Right kidney (tissue), 1 donor: ENCODE data around the gene TFEB.
"Not testable (repeated sequence)": the region's sequence is repeated elsewhere in the genome, so short reads cannot be mapped to it uniquely, and the experiment has no call there.

Source experiments
- DNase-seq: peaks from one replicate; pipeline ENCODE4 v3.0.0-alpha.2; 2016

Gene TFEB

DNA sequence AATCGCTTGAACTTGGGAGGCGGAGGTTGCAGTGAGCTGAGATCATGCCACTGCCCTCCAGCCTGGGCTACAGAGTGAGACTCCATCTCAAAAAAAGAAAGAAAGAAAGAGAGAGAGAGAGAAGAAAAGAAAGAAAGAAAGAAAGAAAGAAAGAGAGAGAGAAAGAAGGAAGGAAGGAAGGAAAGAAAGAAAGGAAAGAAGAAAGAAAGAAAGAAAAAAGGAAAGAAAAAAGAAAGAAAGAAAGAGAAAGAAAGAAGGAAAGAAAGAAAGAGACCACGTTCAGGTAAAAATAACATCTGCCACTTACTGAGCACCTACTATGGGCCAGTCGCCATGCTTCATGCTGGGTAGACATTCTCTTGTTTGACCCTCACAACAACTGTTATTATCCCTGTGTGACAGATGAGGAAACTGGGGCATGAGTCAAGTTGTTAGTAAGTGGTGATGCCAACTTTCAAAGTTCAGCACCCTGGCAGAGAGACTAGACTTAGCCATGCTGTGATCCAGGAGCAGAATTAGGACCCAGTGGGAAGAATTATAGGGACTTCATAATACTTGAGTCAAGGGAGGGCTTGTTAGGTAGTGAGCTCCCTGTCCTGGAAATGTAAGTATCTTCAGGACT lies 30.7 kb upstream of the TFEB start:
- not testable (repeated sequence) for DNase-seq

DNA sequence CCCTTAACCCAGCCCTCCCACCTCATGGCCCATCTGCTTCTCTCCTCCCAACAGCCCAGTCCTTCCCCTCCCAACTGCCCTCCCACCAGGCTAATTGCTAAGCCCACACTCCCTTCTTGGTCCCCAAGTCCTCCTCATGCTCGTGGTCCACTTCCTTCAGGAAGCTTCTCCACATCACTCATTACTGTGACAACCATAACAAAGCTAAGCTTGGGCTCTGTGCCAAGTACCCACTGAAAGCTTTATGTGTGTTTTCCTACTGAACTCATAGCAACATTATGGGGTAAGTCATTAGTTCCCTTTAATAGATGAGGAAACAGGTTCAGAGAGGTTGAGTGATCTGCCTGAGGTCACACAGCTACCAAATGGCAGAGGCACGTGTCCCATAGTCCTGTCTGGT lies 28.1 kb upstream of the TFEB start:
- no peak for DNase-seq

DNA sequence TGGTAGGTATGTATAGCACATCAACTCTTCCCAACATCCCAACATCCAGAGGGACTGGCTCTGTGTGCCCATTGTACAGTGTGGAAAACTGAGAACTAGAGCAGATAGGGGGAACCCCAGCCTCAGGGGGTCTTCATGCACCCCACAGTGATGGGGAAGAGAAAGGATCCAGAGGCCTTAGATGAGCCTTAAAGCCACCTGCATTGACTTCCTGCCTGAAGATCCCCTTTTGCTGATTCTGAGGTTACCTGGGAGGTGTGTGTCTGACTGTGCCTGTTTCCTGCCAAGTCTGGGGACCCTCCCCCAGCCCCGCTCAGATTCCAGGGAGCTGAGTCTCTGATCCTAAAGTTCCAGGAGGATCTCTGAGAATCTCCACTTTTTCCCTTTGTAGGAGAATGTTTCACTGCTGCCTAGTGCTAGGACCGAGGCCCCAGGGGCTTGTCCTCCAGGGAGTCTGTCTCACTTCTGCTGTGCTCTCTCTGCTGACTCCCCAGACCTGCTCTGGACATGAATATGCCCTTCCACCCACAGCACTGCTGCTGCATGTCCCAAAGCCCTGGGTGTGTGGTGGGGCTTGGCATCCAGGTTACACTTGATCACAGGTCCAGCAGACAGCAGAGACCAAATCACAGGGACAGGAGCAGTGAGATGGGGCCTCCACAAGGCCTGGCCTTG lies 24.6 kb upstream of the TFEB start:
- no peak for DNase-seq

DNA sequence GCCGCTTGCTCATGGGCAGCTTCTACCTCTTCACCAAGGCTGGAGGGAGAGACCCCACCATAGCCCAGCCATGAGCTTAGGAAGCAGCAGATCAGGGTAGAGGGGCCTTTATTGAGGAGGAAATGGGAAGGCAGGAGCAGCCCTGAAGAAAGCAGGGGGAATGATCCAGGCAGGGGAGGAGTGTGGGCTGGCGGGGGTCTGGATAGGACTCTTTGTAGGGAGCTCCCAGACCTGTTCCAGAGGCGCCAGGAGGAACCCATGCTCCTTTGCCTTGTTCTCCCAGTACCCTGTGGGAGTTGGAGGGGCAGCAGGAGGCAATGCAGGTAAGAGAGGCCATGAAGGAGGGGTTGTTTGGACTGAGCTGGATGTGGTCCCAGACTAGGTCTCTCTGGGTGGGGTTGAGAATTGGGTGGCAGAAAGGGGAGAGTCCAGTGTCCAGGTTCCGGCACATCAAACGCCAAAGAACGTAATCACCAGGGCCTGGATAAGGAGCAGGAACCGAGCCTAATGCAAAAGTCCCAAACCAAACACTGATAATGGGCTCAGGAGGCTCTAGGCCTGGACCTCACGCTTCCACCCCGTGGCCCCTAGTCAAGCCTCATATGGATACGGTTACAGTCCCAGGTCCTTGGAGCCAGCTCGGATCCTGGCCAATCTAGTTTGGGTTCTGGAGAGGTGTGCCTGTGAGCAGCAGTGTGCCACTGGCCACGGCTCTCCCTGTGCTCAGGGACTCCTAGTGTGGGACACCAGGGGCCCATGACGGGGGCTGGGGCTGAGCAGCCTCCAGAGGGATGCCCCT lies 23.9 kb upstream of the TFEB start:
- no peak for DNase-seq

DNA sequence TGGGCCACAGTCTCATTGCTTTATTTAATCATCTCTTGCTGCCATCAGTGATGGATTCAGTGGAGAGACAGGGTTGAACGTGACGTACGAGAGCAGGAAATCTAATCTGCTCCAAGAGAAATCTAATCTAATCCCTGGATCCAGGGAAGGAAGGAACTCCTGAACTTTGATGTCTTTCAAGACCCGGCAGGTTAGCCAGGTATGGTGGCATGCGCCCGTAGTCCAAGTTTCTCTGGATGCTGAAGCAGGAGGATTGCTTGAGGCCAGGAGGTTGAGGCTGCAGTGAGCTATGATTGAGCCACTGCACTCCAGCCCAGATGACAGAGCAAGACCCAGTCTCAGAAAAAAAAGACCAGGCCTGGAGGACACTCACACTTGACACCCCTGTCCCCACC lies 23.2 kb upstream of the TFEB start:
- no peak for DNase-seq

DNA sequence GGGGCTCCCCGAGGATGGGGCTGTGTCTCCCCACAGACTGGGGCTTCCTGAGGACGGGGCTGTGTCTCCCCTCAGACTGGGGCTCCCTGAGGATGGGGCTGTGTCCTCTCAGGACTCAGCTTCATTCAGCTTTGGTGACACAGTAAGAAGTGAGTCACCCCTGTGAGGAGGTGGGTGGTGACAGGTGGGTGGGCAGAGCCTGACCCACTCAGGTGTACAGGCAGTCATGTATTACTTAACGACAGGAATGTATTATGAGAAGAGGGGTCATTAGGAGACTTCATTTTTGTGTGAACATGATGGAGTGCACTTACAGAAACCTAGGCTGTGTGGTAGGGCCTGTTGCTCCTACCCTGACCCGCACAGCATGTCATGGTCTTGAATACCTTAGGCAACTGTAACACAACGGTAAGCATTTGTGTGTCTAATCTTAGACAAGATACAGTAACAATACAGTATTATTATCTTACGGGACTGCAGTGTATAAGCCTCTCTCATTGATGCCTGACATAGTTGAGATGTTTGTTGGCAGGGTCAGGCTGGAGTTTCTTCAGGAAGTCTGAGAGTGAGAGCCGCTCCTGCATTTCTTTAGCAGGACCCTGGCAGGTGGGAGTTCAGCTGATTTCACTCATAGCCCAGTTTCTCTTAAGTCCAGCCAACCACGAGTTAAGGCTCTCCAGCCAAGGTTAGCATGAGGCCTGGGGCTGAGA lies 22.7 kb upstream of the TFEB start:
- no peak for DNase-seq

DNA sequence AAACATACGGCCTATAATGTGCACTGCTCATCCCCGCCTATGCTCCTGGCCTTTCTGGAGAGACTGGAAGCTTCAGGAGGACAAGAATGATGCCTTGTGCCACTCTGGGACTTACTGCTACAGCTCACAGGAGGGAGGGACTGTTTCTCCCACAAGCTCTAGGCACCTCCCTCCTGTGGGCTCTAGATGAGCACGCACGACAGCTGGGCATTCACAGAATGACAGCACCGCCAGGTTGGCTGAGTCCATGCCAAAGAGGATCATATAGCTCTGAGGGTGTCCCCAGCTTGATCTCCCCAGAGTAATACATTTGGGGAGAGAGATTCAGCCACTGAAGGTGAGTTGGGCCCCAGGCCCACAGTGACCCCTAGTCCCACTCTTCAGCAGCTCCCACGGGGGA lies 21.9 kb upstream of the TFEB start:
- no peak for DNase-seq

DNA sequence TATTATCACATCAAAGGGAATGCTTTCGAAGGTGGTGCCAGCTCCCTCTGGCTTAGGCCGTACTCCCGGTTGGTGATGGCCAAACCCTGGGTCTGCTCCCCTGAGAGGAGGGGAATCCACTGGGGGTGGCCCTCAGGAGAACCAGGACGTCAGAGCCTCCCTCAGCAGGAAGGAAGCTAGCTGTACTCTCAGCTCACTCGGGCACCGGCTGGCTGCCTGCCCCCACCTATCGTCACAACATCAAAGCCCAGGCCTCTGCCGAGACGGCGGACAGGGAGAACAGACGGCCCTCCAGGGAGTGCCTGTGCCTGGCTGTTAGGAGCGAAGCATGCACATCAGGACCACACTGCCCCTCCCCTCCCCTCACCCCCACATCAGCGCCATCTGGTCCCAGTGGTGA lies 20.9 kb upstream of the TFEB start:
- no peak for DNase-seq

DNA sequence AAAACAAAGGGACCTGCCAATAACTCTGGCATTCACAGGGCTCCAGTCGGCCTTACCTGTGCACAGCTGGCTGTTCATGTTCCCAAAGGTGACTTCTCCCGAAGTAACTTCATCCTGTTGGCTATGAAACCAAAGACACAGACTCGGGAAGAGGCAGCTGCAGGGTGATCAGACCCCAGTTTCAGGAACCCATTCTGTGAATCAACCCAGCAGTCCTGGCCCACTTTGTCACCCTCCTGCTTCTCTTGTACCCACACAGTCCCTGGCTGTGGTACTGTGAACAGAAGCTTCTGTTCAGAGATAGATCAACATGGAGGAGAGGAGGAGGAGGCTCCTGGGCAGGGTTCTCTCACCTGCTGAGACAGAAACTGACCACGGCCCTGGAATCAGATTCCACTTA lies 20.5 kb upstream of the TFEB start:
- no peak for DNase-seq

DNA sequence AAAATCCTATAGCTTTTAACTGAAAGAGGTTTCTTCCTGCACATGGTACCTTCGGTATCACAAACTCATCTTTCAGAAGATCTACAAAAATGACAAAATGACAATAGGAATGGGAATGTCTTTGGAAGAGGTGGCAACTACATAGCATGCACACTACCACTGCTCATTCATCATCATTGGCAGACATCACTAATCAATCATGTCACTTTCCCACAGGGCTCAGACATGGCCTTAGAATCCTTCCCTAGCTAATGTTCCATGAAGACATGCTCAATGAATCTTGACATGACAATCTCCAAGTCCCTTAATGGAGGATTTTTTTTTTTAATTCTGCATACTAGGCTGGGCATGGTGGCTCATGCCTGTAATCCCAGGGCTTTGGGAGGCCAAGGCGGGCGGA lies 15.0 kb upstream of the TFEB start:
- DNase-seq: no peak

DNA sequence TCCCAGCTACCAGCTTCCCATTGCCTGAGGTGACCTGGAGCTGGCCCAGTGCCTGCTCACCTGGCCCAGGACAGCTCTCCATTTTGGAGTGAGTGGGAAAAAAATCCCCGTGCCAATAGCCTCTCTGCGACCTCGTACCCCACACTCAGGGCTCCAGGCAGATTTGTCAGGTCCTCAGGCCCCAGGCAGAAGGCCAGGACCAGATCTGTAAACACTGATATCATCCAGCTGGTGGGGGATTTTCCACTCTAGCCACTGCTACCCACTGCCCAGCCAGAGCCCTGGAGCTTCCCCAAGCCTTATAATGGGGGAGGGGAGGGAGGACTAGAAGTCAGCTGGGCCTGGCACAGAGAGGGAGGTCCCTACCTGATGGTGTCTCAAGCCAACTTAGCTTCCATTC lies 13.1 kb upstream of the TFEB start:
- DNase-seq: no peak

DNA sequence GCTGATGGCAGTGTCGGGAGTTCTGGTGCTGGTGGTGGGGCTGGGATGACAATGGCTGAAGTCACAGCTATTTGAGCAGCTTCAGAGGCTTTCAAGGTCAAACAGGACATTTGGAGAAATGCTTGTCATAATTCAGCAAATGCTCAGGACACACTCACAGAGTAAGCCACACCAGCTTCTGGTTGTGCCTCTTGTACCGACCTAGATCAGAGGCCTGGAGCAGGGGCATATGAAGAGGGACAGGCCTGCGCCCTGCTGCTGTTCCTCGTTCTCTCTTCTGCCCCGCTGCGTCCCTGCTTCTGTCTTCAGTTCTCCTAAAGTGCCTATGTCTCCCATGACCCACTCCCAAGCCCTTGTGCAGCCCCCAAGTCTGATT lies 12.7 kb upstream of the TFEB start:
- no peak for DNase-seq

DNA sequence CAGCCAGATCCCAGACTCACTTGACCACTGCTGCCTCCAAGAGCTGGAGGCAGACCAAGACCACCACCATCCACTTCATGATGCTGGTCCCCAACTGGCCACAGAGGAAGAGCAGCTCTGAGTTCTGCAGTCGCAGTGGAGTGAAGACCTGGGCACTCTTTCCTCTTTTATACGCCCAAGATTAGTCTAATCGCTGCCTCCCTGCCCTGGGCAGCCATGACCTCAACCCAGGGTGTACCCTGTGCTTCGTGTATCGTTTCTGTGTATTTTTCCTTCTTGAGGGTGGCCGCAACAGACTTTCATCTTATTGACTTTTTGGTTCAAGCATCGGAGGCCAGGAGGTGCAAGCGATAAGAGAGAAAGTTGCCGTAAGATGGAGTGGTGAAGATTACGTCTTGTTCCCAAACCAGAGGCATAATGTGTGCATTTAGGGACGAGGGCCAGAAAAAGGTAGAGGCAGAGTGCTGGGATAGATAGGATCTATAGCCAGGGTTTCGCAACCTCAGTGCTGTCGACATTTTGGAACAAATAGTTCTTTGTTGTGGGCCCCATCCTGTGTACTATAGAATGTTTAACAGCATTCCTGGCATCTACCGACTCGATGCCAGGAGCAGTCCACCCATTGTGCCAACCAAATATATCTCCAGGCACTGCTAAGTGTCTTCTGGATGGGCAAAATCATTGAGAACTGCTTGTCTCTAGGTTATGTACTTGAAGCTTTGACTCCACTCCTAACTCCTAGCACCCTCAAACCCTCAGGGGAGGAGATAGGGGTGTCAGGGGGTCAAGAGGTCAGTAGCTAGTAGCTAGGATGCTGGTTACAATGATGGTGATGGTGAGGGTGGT lies 12.1 kb upstream of the TFEB start, which contains the start of gene PGC:
TSS of gene PGC (minus strand) at position 142 of the 846 bp plus-strand sequence. CDS start at position 79, 63 bp downstream.
- DNase-seq: no peak

DNA sequence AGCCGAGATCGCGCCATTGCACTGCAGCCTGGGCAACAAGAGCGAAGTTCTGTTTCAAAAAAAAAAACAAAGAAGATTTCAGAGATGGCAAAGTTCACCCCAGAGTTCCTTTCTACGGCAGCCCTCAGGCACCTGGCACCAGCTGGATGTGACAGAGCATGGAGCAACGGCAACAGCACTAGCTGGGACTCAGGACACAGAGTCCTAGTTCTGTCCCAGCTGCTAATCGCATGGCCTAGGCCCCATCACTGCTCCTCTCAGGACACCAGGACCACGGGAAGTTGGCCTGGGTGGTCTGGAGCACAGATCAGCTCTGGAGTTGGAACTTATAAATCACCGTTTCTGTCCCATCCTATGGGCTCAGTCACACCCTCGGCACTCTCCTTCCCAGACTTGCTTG lies 10.7 kb upstream of the TFEB start:
- no peak for DNase-seq

DNA sequence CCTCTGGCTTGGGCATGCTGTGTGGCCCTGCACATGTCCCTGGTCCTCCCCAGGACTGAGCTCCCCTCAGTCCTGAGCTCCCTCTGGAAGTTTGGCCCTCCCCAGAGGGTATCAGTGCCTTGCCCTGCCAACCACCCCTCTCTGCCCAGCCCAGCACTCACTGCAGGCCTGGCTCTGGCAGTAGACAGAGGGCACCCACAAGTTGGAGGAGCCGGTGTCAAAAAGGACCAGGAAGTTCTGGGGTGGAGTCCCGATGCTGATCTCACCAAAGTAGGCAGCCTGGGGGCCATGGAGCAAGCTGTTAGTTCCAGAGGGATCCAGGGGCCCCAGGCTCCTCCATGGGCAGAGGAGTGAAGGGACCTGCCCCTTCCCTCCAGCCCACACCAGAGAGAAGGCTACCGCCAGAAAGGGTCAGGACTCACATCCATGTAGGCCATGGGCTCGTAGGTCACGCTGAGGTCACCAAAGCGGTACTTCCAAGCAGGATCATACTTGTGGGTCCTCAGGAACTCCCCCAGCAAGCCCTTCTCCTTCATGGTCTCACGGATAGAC lies 8.9 kb upstream of the TFEB start:
- no peak for DNase-seq

DNA sequence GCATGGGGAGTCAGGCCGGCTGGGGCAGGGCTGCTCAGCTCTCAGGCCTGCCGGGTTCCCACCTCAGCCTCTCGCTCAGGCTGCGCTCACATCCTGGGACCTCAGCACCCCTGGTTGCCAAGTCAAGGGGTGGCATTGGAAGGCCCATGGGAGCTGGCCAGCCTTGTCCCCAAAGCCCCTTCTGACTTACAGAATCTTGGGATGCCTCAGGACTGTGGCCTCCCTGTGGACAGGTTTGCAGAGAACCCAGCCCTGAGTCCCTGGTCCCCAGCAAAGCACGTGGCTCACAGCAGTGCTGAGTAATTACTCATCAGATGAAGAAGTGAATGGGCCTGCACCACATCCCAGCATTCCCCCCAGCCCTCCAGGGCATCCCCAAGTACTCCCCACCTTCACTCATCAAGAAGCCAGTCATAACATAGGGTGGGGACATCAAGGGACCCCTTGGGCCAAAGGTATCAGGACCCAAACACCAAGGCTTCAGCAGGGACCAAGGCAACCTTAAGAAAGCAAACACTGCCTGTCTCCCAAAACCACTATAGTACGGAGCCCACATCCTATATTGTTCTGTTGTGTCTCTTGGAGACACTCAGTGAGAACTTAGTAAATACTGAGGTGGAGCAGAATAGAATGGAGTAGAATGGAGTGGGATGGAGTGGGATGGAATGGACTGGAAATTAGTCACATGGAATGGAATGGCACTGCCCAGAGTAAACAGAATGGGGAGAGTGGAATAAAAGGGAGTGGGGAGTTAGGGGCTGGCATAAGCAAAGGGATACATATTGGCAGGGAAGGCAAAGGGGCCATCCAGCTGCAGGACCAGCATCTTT lies 8.2 kb upstream of the TFEB start:
- DNase-seq: no peak

DNA sequence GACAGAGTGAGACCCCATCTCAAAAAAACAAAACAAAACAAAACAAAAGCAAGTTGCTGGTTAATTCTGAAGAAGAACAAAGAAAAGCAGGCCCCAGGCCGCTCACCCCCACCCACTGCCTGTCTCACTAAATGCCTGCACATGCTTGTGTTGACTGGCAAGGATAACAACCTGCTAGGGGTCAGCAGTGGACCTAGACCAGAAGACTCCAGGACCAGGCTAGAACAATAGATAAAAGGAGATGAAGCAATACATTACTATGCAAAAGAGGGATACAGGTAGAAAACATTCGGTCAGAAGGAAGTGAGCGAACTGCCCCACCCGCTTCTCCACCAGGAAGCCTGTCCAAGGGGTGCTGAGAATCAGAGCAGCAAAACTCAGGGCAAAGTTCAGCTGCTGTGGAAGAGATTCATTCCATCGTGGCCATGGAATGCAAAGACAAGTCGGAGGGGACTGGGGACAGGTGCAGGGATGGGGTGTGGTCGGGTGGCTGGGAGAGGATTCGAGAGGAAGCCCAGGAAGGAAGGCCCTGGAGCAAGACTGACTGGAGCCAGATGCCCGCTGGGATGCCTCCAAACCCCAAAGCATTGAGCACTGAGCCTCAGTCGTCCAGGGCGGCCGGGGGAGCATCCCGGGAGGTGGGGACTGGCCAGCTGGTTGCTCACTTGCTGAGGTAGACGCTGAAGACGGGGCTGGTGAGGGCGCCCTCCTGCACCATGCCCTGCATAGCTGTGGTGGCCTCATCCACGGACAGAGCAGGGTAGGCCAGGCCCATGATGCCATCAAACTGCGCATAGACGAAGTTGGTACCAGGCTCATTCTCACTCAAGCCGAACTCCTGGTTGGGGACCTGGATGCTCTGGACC lies 6.5 kb upstream of the TFEB start:
- no peak for DNase-seq

DNA sequence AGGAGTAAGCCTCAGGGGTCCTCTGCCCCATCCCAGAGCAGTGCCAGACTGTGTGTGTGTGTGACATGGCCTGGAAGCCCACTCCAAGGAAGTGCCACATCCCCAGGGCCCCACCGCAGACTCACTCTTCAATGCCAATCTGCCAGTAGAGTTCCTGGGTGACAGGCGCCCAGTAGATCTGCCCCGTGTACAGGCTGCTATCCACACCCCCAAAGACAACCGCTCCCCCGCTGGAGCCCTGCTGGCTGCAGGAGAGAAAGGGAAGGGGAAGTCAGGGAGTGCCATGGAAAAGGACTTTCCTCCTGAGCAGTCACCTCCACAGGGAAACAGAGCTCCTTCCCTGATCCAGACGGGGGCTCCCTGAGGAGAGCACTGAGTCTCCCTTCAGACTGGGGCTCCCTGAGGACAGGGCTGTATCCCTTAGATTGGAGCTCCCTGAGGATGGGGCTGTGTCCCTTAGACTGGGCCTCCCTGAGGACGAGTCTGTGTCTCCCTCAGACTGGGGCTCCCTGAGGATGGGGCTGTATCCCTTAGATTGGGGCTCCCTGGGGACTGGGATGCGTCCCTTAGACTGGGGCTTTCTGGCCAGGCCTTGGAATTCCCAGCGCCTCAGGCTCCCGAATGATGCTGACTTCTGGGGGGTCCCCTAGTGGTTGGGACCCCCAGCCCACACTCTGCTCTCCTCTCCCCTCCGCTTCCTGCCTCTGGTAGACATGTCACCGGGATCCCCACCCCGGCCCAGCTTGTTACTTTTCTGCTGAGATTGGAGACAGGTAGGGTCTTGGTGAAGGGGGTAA lies 5.2 kb upstream of the TFEB start:
- DNase-seq: no peak

DNA sequence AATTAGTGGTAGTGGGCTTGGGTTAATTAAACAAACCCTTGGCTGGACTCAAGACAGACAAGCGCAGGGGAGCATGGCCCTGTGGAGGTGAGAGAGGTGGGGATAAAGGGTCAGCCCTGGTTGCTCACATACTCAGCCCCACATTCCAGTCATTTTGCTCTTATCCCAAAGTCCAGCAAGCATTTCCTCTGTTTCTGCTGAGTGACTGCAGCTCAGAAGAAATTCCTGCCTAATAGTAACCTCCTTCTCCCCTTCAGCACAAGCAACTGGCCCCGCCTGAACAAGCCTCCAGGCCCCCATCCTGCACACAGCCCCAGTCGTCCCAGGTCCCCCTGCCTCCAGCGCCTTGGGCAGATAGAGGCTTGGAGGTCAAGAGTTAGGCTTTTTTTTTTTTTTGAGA lies 3.6 kb upstream of the TFEB start:
- no peak for DNase-seq
